PC-3 (cell line): ENCODE results near the gene DNAJC22. TPM values are rescaled to one million over a fixed set of nuclear protein-coding genes. Genes with fewer than 3 reads are reported as not detected.

Source experiments
- ATAC-seq: fragments of 200-7000 bp; cut with Tn5 transposase; 2 replicates; pipeline ENCODE4 v1.9.1; 2020; ENCODE audit warnings: mild to moderate bottlenecking, moderate library complexity
- BruUV-seq: library from RNA; stranded (reverse); fragments of 400-500 nt; replicated peaks from 2 replicates; lab custom pipeline; 2021; lab: Mats Ljungman, UMichigan
- CTCF ChIA-PET: fragments of 300-600 bp; sonication (Branson Sonifier 250); formaldehyde crosslinking; loops from one replicate; lab custom pipeline; 2022; ENCODE audit warnings: antibody characterized with exemption; lab: Charles Lee
- POLR2A ChIA-PET: fragments of 300-600 bp; sonication (Branson Sonifier 250); formaldehyde crosslinking; loops from one replicate; lab custom pipeline; 2022; ENCODE audit warnings: antibody characterized with exemption; ENCODE audit not compliant: unreplicated experiment; lab: Charles Lee
- DNase-seq: peaks from one replicate; pipeline ENCODE4 v3.0.0-alpha.2; 2015
- H2AFZ ChIP-seq: fragments of 300-600 bp; sonication (generic); 2 replicates; pipeline ENCODE4 v1.6.0; 2016; ENCODE audit warnings: antibody characterized with exemption, low read length
- H3F3A ChIP-seq: fragments of 300-600 bp; sonication (generic); one replicate; pipeline ENCODE4 v1.6.0; 2017; ENCODE audit warnings: antibody characterized with exemption, low read length, control low read depth, mild to moderate bottlenecking; ENCODE audit not compliant: unreplicated experiment
- H3K27ac ChIP-seq: fragments of 300-600 bp; sonication (generic); 2 replicates; pipeline ENCODE4 v1.5.1; 2016; ENCODE audit warnings: mild to moderate bottlenecking, low read length
- H3K27me3 ChIP-seq: fragments of 300-600 bp; sonication (generic); 2 replicates; pipeline ENCODE4 v1.6.1; 2016; ENCODE audit warnings: low read length, mixed read lengths
- H3K36me3 ChIP-seq: fragments of 300-600 bp; sonication (generic); 2 replicates; pipeline ENCODE4 v1.6.1; 2016; ENCODE audit warnings: low read depth, mixed run types, low read length, mixed read lengths
- H3K4me1 ChIP-seq: fragments of 300-600 bp; sonication (generic); 2 replicates; pipeline ENCODE4 v1.5.1; 2016; ENCODE audit warnings: low read length; ENCODE audit not compliant: insufficient read depth
- H3K4me2 ChIP-seq: fragments of 300-600 bp; sonication (generic); 2 replicates; pipeline ENCODE4 v1.6.0; 2016; ENCODE audit warnings: low read length
- H3K4me3 ChIP-seq: fragments of 300-600 bp; sonication (generic); 2 replicates; pipeline ENCODE4 v1.5.1; 2016; ENCODE audit warnings: mild to moderate bottlenecking, low read length, mixed read lengths
- H3K79me2 ChIP-seq: fragments of 300-600 bp; sonication (generic); 2 replicates; pipeline ENCODE4 v1.6.1; 2017; ENCODE audit warnings: low read length, mixed read lengths
- H3K9ac ChIP-seq: fragments of 300-600 bp; sonication (generic); 2 replicates; pipeline ENCODE4 v1.6.0; 2016; ENCODE audit warnings: mild to moderate bottlenecking, low read length
- H3K9me2 ChIP-seq: fragments of 300-600 bp; sonication (generic); replicated peaks from 2 replicates; pipeline ENCODE4 v1.6.1; 2016; ENCODE audit warnings: mixed run types, low read length, mixed read lengths
- H3K9me3 ChIP-seq: fragments of 300-600 bp; sonication (generic); 2 replicates; pipeline ENCODE4 v1.6.1; 2016; ENCODE audit warnings: low read length, mixed read lengths
- H4K20me1 ChIP-seq: fragments of 300-600 bp; sonication (generic); 2 replicates; pipeline ENCODE4 v1.6.1; 2016; ENCODE audit warnings: low read length, mixed read lengths
- EZH2 ChIP-seq: fragments of 300-600 bp; sonication (generic); IDR thresholded peaks from one replicate; pipeline ENCODE4 v1.6.1; 2017; ENCODE audit warnings: antibody characterized with exemption, mild to moderate bottlenecking, low read length; ENCODE audit not compliant: unreplicated experiment
- EZH2phosphoT487 ChIP-seq: fragments of 300-600 bp; sonication (generic); IDR thresholded peaks from 2 replicates; pipeline ENCODE4 v1.6.1; 2018; ENCODE audit warnings: mild to moderate bottlenecking, antibody characterized with exemption, low read length, borderline replicate concordance
- intact Hi-C: fragments of 100-400 bp; cut with micrococcal nuclease; formaldehyde crosslinking; loops from 2 replicates; pipeline ENCODE4 v1.9.0; 2023
- total RNA-seq: library from RNA; depleted of rRNA; stranded (reverse); fragments of >200 nt; gene quantifications from 2 replicates; pipeline ENCODE4 v1.2.3, GENCODE V29; 2014
- TF ChIP-seq, protein P1 (sequence below): fragments of 300-600 bp; sonication (generic); conservative IDR thresholded peaks from 2 replicates; pipeline ENCODE4 v1.5.1; 2017; ENCODE audit warnings: antibody characterized with exemption, low read depth, mild to moderate bottlenecking, low read length

The DNAJC22 gene
- total RNA-seq, 1 experiment from 2014 or later = 12.9 TPM

DNA sequence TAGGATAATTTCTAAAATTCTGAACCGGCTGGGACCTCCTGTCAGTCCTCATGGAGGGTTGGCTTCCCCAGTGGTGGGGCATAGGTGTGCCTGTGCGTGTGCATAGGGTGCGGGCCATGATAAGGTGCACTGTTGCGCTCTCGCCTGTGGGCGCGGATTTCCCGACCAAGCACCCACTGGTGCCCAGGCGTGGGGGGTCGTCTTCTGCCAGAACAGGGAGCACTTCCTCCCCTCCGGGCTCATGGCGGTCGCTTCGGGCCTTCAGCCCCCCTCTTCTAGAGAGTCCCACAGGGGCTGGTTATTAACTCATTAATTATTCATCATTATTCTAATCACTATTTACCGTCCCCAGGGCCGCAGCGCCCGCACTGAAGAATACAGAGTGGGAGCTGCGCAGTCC is 12.5 kb upstream of the DNAJC22 start:
- H3K27ac ChIP-seq = no peak overlapping the region
- H2AFZ ChIP-seq = no peak overlapping the region
- no TSS peak for BruUV-seq
- H4K20me1 ChIP-seq = no peaks in the 10 kb centered on the region
- DNase-seq (no peak), ATAC-seq (no peak)
- TF ChIP-seq, protein P1, sequence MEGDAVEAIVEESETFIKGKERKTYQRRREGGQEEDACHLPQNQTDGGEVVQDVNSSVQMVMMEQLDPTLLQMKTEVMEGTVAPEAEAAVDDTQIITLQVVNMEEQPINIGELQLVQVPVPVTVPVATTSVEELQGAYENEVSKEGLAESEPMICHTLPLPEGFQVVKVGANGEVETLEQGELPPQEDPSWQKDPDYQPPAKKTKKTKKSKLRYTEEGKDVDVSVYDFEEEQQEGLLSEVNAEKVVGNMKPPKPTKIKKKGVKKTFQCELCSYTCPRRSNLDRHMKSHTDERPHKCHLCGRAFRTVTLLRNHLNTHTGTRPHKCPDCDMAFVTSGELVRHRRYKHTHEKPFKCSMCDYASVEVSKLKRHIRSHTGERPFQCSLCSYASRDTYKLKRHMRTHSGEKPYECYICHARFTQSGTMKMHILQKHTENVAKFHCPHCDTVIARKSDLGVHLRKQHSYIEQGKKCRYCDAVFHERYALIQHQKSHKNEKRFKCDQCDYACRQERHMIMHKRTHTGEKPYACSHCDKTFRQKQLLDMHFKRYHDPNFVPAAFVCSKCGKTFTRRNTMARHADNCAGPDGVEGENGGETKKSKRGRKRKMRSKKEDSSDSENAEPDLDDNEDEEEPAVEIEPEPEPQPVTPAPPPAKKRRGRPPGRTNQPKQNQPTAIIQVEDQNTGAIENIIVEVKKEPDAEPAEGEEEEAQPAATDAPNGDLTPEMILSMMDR = no peak
- TF ChIP-seq EZH2 = no peak
- TF ChIP-seq EZH2phosphoT487 = no peak
- no peaks in the 10 kb centered on the region for H3K27me3 ChIP-seq
- intact Hi-C loops = no loop called here
- no peak overlapping the region for H3K4me3 ChIP-seq
- H3K4me1 ChIP-seq = no peaks in the 10 kb centered on the region
- CTCF ChIA-PET = no interaction called here
- H3K9ac ChIP-seq = no peak overlapping the region
- no peak overlapping the region for H3K4me2 ChIP-seq
- H3K9me2 ChIP-seq = no peaks in the 10 kb centered on the region
- H3K36me3 ChIP-seq = peaks cover 6% of the 10 kb centered on the region; the same call in 1 of the 2 replicates
- POLR2A ChIA-PET = no interaction called here
- no peaks in the 10 kb centered on the region for H3K79me2 ChIP-seq
- no peaks in the 10 kb centered on the region for H3K9me3 ChIP-seq
- H3F3A ChIP-seq = no peaks in the 10 kb centered on the region

DNA sequence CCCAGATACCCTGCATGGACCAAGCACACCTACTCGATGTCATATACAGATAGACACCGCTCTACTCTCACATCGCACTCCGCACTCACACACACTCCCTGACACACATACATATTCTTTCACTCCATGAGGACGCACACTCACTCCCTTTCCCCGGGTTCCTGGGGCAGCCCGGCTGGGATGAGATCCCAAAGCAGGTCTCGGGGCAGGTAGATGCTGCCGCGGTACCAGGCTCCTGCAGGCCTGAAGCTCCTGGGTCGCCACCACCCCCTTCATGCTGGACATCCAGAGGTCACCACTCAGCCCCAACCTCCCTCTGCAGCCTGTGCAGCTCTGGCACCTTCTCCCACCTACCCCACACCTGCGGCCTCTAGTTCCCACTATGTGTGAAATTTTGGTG is 12.0 kb upstream of the DNAJC22 start:
- Histone ChIP-seq H3K4me2 (no peak overlapping the region), H3K9me3 (no peaks in the 10 kb centered on the region), H3K27me3 (no peaks in the 10 kb centered on the region), H3K4me3 (no peak overlapping the region), H4K20me1 (no peaks in the 10 kb centered on the region), H3K36me3 (peaks cover 6% of the 10 kb centered on the region; the same call in 1 of the 2 replicates), H2AFZ (no peak overlapping the region), H3F3A (no peaks in the 10 kb centered on the region), H3K9ac (no peak overlapping the region), H3K9me2 (no peaks in the 10 kb centered on the region), H3K79me2 (no peaks in the 10 kb centered on the region), H3K4me1 (no peaks in the 10 kb centered on the region), H3K27ac (no peak overlapping the region)
- ChIA-PET CTCF (interaction anchor here (1.2 kb wide), 1 partner anchor 38 kb away, joined by 4 read pairs; no protein-coding TSS in a partner anchor), POLR2A (no interaction called here)
- BruUV-seq = no TSS peak
- DNase-seq (no peak), ATAC-seq (no peak)
- TF ChIP-seq EZH2phosphoT487 = no peak
- no peak for TF ChIP-seq EZH2
- intact Hi-C loops = no loop called here

DNA sequence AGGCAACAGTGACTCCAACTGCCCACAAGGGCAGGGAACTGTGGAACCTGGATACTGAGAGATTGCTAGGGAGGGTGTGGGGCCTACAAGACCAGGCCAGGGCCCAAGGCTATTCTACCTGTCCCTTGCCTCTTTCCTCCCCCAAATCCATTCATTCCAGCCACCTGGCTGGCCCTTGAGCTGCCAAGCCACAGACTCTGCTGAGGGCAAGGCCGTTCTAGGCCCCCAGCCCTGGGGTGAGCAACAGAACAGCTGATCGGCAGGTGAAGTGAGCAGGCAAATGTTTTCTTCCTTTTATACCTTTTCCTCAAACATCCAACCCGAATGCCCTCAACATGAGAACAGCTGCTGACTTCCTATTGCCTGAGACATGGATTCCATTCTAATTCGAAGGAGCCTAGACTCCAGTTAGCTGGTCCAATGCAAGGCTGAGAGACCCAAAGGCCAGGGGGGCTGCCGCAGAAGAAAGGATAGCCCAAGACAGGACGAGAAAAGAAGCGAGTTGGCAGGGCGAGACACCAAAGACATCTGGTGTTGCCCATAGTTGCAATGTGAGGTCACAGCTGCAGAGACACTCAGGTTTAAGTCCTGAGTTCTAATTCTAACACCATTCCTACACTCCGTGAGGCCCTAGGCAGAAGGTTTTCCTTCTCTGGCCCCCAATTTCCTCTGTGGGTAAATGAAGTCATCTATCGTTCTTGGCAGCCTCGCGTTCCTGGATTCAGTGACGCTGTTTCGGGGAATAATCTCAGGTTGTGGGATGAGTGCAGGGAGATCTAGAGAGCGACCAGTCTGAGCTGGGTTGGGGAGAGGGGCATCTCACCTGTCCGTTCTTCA is 11.4 kb upstream of the DNAJC22 start:
- ChIA-PET CTCF (interaction anchor here (1.2 kb wide), 1 partner anchor 38 kb away, joined by 4 read pairs; no protein-coding TSS in a partner anchor), POLR2A (interaction anchor here (0.5 kb wide), 1 partner anchor 177 kb away, joined by 4 read pairs; no protein-coding TSS in a partner anchor)
- no peaks in the 10 kb centered on the region for H3K9me2 ChIP-seq
- H3K79me2 ChIP-seq = no peaks in the 10 kb centered on the region
- H3K4me2 ChIP-seq = no peak overlapping the region
- H3K27me3 ChIP-seq = no peaks in the 10 kb centered on the region
- H2AFZ ChIP-seq = no peak overlapping the region
- TF ChIP-seq, protein P1 = no peak
- TF ChIP-seq EZH2 (no peak), EZH2phosphoT487 (no peak)
- no TSS peak for BruUV-seq
- peaks cover 6% of the 10 kb centered on the region; the same call in 1 of the 2 replicates for H3K36me3 ChIP-seq
- H3K9ac ChIP-seq = no peak overlapping the region
- H3F3A ChIP-seq = no peaks in the 10 kb centered on the region
- intact Hi-C loops = no loop called here
- H4K20me1 ChIP-seq = no peaks in the 10 kb centered on the region
- ATAC-seq (no peak), DNase-seq (no peak)
- no peak overlapping the region for H3K4me3 ChIP-seq
- no peaks in the 10 kb centered on the region for H3K9me3 ChIP-seq
- no peak overlapping the region for H3K27ac ChIP-seq
- H3K4me1 ChIP-seq = no peaks in the 10 kb centered on the region
